PFSK-1 (cell line): ENCODE measurements around the gene ZNF609.

ENCODE experiments used
- FOXP2 ChIP-seq: optimal IDR thresholded peaks from 2 replicates; pipeline ENCODE3; 2011; ENCODE audit warnings: borderline replicate concordance, control low read depth, inconsistent platforms; ENCODE audit not compliant: insufficient read depth; ENCODE audit errors: extremely low read length, extremely low read depth
- POLR2AphosphoS5 ChIP-seq: IDR thresholded peaks from 2 replicates; pipeline ENCODE4 v1.6.1; 2012; ENCODE audit warnings: low read depth, mild to moderate bottlenecking, control low read depth, low read length, moderate library complexity
- REST ChIP-seq, 2 experiments: IDR thresholded peaks; 2 replicates each; pipeline versions ENCODE4 v1.6.1 to v1.8.0; 2011 to 2012; ENCODE audit warnings: low read depth in 2 of 2, low read length in 2 of 2, control low read depth in 1 of 2, inconsistent platforms in 1 of 2, mild to moderate bottlenecking in 1 of 2, moderate library complexity in 1 of 2; ENCODE audit not compliant: insufficient read depth in 1 of 2
- SIN3A ChIP-seq: IDR thresholded peaks from 2 replicates; pipeline ENCODE4 v1.6.1; 2012; ENCODE audit warnings: mild to moderate bottlenecking, low read length, moderate library complexity, borderline replicate concordance; ENCODE audit not compliant: insufficient read depth
- TAF1 ChIP-seq: IDR thresholded peaks from 2 replicates; pipeline ENCODE4 v1.6.1; 2012; ENCODE audit warnings: low read length, control low read depth, borderline replicate concordance; ENCODE audit not compliant: insufficient read depth

GRCh38 chr15:64552281-64552948 is 92.0 kb downstream of the ZNF609 start:
- no peak for TF ChIP-seq TAF1
- TF ChIP-seq POLR2AphosphoS5: no peak
- no peak for TF ChIP-seq SIN3A
- no peak for TF ChIP-seq REST (IDR thresholded peaks at IDR 0.05; ENCODE audit: insufficient read depth in 1 of 2, low read depth in 2 of 2, low read length in 2 of 2)
- TF ChIP-seq FOXP2: no peak
